Measurements from ENCODE around the gene EOLA1.
A peak's percentile ranks its signal among the peaks of the same experiment; 100 is the strongest.
"Not testable (repeated sequence)": the region's sequence is repeated elsewhere in the genome, so short reads cannot be mapped to it uniquely, and the experiment has no call there.

The EOLA1 gene

GRCh38 chrX:149497054-149497453, 43.8 kb upstream of the EOLA1 start:
- H3K36me3 ChIP-seq (replicated peaks): peaks cover 16% of the 10 kb centered on the region
- H3K27me3 ChIP-seq (replicated peaks): no peaks in the 10 kb centered on the region
- no peak overlapping the region for H3K4me3 ChIP-seq (ENCODE audit: low read depth, low read length)
- no peak for TF ChIP-seq CTCF (IDR thresholded peaks at IDR 0.05; ENCODE audit: low read depth, low read length, missing control alignments)
- no peak overlapping the region for H3K27ac ChIP-seq
- in situ Hi-C loops (cut with HindIII; ENCODE audit: low pct_ligation_motif_present, low sequenced_read_pairs): no loop called here
- no peak for DNase-seq

- peak; percentile 33 for DNase-seq
- Histone ChIP-seq H3K27me3 (replicated peaks) (no peaks in the 10 kb centered on the region), H3K4me3 (ENCODE audit: low read depth, low read length) (no peak overlapping the region), H3K27ac (no peak overlapping the region), H3K36me3 (replicated peaks) (peaks cover 16% of the 10 kb centered on the region)
- TF ChIP-seq CTCF (IDR thresholded peaks at IDR 0.05; ENCODE audit: low read depth, low read length, missing control alignments): no peak
- in situ Hi-C loops (cut with HindIII; ENCODE audit: low pct_ligation_motif_present, low sequenced_read_pairs): no loop called here
These were observed 43.2 kb upstream of the EOLA1 start for GRCh38 chrX:149497626-149498025.

- no peak for DNase-seq
- Histone ChIP-seq H3K27ac (no peak overlapping the region), H3K4me3 (ENCODE audit: low read depth, low read length) (no peak overlapping the region), H3K27me3 (replicated peaks) (no peaks in the 10 kb centered on the region), H3K36me3 (replicated peaks) (peaks cover 16% of the 10 kb centered on the region)
- TF ChIP-seq CTCF (IDR thresholded peaks at IDR 0.05; ENCODE audit: low read depth, low read length, missing control alignments): no peak
- in situ Hi-C loops (cut with HindIII; ENCODE audit: low pct_ligation_motif_present, low sequenced_read_pairs): no loop called here
These were observed 42.0 kb upstream of the EOLA1 start for GRCh38 chrX:149498767-149499166.

GRCh38 chrX:149499766-149500165, 41.0 kb upstream of the EOLA1 start:
- Histone ChIP-seq H3K27ac (no peak overlapping the region), H3K4me3 (ENCODE audit: low read depth, low read length) (no peak overlapping the region), H3K36me3 (replicated peaks) (peaks cover 15% of the 10 kb centered on the region), H3K27me3 (replicated peaks) (no peaks in the 10 kb centered on the region)
- no peak for DNase-seq
- in situ Hi-C loops (cut with HindIII; ENCODE audit: low pct_ligation_motif_present, low sequenced_read_pairs): no loop called here
- TF ChIP-seq CTCF (IDR thresholded peaks at IDR 0.05; ENCODE audit: low read depth, low read length, missing control alignments): no peak

GRCh38 chrX:149502923-149503322, 37.9 kb upstream of the EOLA1 start:
- H3K27me3 ChIP-seq (replicated peaks); in situ Hi-C loops (cut with HindIII; ENCODE audit: low pct_ligation_motif_present, low sequenced_read_pairs); H3K4me3 ChIP-seq (ENCODE audit: low read depth, low read length); H3K36me3 ChIP-seq (replicated peaks); DNase-seq: not testable (repeated sequence)
- peak overlapping the region; percentile 42 for H3K27ac ChIP-seq

- in situ Hi-C loops (cut with HindIII; ENCODE audit: low pct_ligation_motif_present, low sequenced_read_pairs); H3K36me3 ChIP-seq (replicated peaks); H3K27me3 ChIP-seq (replicated peaks): not testable (repeated sequence)
- DNase-seq: peak; percentile 82
- Histone ChIP-seq H3K27ac (peak overlapping the region; percentile 89), H3K4me3 (ENCODE audit: low read depth, low read length) (peak overlapping the region; percentile 9)
These were observed 37.4 kb upstream of the EOLA1 start for GRCh38 chrX:149503446-149503845.

- peak; percentile 47 for TF ChIP-seq CTCF (IDR thresholded peaks at IDR 0.05; ENCODE audit: low read depth, low read length, missing control alignments)
- Histone ChIP-seq H3K36me3 (replicated peaks) (peaks cover 4% of the 10 kb centered on the region), H3K27ac (peak overlapping the region; percentile 89), H3K27me3 (replicated peaks) (no peaks in the 10 kb centered on the region), H3K4me3 (ENCODE audit: low read depth, low read length) (peak overlapping the region; percentile 69)
- in situ Hi-C loops (cut with HindIII; ENCODE audit: low pct_ligation_motif_present, low sequenced_read_pairs): no loop called here
- DNase-seq: no peak
These were observed 36.4 kb upstream of the EOLA1 start for GRCh38 chrX:149504226-149504914.

Data from brain microvascular endothelial cell (primary cell).